ENCODE data around the gene LGR5.

Gene LGR5, protein sequence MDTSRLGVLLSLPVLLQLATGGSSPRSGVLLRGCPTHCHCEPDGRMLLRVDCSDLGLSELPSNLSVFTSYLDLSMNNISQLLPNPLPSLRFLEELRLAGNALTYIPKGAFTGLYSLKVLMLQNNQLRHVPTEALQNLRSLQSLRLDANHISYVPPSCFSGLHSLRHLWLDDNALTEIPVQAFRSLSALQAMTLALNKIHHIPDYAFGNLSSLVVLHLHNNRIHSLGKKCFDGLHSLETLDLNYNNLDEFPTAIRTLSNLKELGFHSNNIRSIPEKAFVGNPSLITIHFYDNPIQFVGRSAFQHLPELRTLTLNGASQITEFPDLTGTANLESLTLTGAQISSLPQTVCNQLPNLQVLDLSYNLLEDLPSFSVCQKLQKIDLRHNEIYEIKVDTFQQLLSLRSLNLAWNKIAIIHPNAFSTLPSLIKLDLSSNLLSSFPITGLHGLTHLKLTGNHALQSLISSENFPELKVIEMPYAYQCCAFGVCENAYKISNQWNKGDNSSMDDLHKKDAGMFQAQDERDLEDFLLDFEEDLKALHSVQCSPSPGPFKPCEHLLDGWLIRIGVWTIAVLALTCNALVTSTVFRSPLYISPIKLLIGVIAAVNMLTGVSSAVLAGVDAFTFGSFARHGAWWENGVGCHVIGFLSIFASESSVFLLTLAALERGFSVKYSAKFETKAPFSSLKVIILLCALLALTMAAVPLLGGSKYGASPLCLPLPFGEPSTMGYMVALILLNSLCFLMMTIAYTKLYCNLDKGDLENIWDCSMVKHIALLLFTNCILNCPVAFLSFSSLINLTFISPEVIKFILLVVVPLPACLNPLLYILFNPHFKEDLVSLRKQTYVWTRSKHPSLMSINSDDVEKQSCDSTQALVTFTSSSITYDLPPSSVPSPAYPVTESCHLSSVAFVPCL

GRCh38 chr12:71439613-71440344, at the start of gene LGR5:
Gene LGR5 (plus strand): TSS chr12:71439798. CDS start chr12:71440081, 283 bp downstream.
- DNase-seq (ENCODE audit: low read depth, low spot score), result no peak

DNA sequence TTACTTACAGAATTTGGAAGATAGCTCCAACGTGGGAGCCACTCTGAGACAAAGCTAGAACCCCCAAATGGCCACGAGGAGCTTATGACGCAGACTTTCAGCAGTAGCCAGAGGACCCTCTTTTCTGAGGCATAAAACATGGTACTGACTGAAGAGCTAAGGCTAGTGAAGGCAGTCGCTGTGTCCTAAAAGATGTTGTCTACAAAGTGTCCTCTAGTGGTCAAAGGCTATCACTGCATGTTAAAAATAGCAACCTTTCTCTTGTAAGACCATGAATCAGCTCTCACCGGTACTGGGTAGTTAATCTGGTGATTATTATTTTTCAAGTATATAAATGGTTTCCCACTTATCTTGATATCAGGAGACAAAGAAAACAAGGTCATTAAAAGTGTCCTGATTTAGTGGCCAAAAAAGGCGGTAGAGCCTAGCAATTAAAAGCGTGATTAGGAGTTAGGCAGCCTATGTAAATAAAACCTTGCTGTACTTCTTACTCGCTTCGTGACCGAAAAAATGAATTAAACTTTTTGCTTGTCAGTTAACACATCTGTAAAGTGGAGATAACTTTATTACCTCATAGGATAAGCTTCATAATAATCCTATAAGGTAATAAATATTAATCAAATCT, 47.0 kb upstream of the LGR5 start:
- peak; percentile 55 for DNase-seq (ENCODE audit: low read depth, low spot score)

GRCh38 chr12:71393625-71394024, 46.0 kb upstream of the LGR5 start:
- no peak for DNase-seq (ENCODE audit: low read depth, low spot score)

DNA sequence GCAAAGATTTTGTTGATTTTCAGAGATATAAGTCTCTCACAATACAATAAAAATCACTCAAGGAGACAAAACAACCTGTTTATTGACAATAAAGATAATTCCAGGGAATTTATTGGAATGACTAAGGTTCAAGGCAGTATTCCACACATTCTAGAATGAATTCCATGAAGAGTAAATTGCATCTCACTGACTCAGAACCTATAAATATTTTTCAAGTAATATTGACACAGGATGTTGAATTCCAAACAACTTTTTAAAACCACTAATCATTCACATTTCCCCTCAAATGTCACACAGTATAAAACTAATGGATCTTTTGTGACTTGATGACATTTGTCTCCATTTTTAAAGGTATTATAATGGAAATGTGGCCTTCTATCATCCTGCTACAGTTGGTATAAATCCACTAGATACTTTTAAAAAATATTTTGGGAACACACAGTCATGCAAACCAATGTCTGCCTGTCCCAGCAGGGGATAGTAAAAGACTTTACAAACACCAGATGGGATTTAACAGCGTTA, 42.1 kb upstream of the LGR5 start:
- DNase-seq (ENCODE audit: low read depth, low spot score), result no peak

DNA sequence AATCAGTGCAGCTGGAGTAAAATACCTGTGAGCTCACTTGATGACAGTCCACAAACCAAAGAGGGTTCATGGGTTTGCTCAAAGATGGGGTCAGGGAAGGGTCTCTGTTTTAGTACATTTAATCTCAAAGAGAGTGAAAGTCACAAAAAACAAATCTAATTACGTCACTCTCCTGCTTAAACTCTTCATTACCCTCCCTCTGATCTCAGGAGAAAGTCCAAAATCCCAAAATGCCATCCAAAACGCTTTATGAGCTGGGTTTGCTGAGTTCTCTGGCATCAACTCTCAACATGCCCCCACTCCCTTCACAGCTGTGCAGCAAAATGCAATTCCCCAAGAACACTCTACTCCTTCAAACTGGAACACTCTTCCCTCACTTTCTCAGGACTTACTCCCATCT, 40.4 kb upstream of the LGR5 start:
- DNase-seq (ENCODE audit: low read depth, low spot score), result no peak

GRCh38 chr12:71400481-71400880, 39.1 kb upstream of the LGR5 start:
- no peak for DNase-seq (ENCODE audit: low read depth, low spot score)

- DNase-seq (ENCODE audit: low read depth, low spot score), result no peak
Measured at GRCh38 chr12:71405884-71406283, 33.7 kb upstream of the LGR5 start.

DNA sequence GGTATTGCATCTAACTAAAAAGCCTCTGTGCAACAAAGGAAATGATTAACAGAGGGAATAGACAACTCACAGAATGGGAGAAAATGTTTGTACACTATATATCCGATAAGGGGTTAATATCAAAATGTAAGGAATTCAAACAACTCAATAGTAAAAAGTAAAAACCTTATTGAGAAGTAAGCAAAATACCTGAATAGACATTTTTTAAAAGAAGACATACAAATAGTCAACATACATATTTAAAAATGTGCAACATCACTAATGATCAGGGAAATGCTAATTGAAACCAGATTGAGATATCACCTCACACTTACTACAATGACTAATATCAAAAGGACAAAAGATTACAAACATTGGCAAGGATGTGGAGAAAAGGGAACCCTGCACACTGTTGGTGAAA, 31.9 kb upstream of the LGR5 start:
- no peak for DNase-seq (ENCODE audit: low read depth, low spot score)

GRCh38 chr12:71410844-71411243, 28.8 kb upstream of the LGR5 start:
- no peak for DNase-seq (ENCODE audit: low read depth, low spot score)

GRCh38 chr12:71411635-71412034, 28.0 kb upstream of the LGR5 start:
- no peak for DNase-seq (ENCODE audit: low read depth, low spot score)

DNA sequence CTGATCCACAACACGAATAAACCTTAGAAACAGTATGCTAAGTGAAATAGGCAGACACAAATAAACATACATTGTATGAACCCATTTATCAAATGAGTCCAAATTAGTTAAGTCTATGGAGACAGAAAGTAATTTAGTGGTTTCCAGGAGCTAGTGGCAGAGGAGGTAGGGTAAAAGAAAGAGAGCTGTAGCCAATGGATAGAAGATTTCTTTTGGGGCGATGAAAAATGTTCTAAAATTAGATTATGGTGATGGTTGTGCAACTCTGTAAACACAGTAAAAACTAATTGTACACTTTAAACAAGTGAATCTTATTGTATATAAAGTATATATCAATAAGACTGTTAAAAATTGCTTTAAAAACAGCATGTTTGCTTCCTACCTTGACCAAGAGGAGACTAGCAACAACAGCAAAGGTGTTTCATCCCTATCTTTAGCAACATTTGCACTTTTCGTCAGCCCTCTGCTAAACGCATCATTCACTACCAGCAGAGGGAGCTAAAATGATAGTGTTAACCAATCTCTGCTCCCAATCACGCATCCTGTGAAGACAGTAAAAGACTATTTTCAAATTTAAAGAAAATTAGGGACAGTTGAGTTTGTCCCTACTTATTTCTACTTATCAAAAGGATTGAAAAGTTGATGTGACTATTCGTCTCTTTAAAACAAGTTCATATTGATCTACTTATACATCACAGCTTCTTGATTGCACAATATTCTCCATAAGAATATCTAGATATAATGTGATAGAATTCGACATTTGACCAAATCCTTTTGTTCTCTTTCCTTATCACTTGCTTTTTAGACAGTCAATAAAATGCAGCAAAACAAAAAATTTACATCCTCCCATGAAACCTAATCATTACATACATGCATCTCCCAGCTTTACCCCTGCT, 24.0 kb upstream of the LGR5 start:
- no peak for DNase-seq (ENCODE audit: low read depth, low spot score)

GRCh38 chr12:71417181-71417580, 22.4 kb upstream of the LGR5 start:
- no peak for DNase-seq (ENCODE audit: low read depth, low spot score)

DNA sequence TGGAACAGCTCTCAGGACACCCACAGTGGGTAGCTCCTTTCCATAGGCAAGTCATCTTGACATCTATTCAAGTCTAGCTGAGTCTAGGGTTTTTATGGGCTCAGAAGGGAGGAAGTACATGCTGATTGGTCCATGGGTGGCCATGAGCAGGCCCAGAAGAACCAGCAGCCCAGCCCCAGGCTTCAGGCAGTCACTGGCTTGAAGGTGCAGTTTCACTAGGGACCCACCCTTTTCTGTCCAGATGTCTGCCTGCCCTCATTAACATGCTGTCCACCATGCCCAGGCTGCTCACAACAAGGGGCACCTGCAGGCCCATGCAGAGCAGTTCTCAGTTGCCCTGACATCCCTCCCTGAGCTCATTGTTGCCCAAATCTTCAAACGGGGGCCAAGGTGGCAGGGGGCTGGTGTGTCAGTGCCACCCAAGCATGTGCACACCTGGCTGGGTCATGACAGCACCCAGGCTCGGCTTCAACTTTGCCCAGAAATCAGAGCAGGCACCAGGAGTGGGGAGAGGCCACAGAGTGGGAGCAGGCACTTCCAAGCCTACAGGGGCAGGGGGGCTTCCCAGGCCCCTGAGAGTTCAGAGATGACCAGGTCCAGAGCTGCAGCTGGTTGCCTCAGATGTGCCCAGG, 18.7 kb upstream of the LGR5 start:
- DNase-seq (ENCODE audit: low read depth, low spot score), result no peak

- DNase-seq (ENCODE audit: low read depth, low spot score), result no peak
Measured at GRCh38 chr12:71425568-71426299, 13.9 kb upstream of the LGR5 start.

DNA sequence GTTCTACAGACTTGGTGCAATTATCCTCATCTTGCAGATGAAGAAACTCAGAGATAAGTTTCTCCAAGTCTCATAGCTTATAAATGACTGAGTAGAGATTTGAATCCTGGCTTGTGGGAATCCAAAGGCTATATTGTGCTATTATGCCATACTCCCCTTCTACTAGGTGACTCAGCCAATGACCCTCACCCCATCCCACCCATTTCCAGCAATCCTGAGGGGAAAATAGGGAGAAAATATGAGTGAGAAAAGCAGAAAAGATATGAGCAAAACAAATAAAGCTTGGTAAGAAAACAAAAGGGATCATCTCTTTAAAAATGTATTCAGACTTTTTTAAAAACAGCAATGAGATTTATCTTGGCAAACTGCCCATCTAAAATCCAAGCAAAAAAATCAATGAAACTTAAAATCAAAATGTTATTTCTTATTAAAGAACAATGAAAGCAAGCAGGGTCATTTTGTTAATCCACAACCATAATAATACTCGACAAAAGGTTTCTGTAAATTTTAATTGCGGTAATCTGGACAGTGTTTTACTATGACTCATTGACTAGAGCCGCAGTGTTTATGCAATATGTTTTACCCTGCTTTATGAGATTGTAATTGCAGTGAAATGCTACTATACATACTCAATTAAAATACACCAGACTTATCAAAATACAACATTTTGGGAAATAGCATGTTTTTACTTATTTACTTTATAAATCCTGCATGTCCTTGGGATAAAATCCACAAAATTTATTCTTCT, 13.1 kb upstream of the LGR5 start:
- DNase-seq (ENCODE audit: low read depth, low spot score), result no peak

DNA sequence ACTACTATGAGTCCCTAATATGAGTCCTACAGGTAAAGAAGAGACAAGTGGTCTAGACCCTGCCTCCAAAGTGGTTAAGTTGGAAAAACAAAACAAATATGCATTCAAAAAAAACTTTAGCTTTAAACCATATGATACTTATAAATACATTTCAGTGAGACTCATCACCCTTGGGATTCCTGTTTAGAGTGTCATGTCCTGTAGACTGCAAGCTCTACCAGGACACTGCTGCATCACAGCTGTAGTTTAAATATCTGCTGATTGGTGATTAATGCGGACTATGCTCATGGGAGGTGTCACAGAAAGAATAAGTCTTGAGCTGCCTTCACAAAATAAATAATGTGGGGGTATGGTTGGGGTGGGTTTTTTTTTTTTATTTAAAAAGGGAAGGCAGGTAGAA, 8.8 kb upstream of the LGR5 start:
- no peak for DNase-seq (ENCODE audit: low read depth, low spot score)

GRCh38 chr12:71431991-71432390, 7.6 kb upstream of the LGR5 start:
- no peak for DNase-seq (ENCODE audit: low read depth, low spot score)

GRCh38 chr12:71432936-71433335, 6.7 kb upstream of the LGR5 start:
- no peak for DNase-seq (ENCODE audit: low read depth, low spot score)
